LNCaP clone FGC (cell line): ENCODE data around the gene SCYGR7.

ENCODE experiments used
- DNase-seq: peaks from one replicate; pipeline ENCODE4 v3.0.0-alpha.2; 2011; ENCODE audit warnings: low read depth
- H3K4me3 ChIP-seq: 2 replicates; pipeline ENCODE4 v1.5.1; 2011; ENCODE audit warnings: mild to moderate bottlenecking, low read depth, low read length, control low read depth
- CTCF ChIP-seq: IDR thresholded peaks from 2 replicates; pipeline ENCODE4 v1.5.1; 2012; ENCODE audit warnings: mild to moderate bottlenecking; ENCODE audit not compliant: control insufficient read depth, insufficient read depth; ENCODE audit errors: extremely low read depth

Gene SCYGR7

GRCh38 chr2:227772197-227772661, 44.1 kb downstream of the SCYGR7 start:
- no peak for DNase-seq

GRCh38 chr2:227772932-227773331, 44.8 kb downstream of the SCYGR7 start:
- H3K4me3 ChIP-seq: no peak overlapping the region
- DNase-seq: no peak
- TF ChIP-seq CTCF: no peak

More at GRCh38 chr2:227772197-227772661, 44.1 kb downstream of the SCYGR7 start:
- H3K4me3 ChIP-seq: no peak overlapping the region
- no peak for TF ChIP-seq CTCF

- no peak overlapping the region for H3K4me3 ChIP-seq
- DNase-seq: no peak
- no peak; the same call in 1 of the 2 replicates for TF ChIP-seq CTCF
Measured at GRCh38 chr2:227774011-227774624, 46.0 kb downstream of the SCYGR7 start.

GRCh38 chr2:227774895-227775842, 47.0 kb downstream of the SCYGR7 start:
- no peak overlapping the region for H3K4me3 ChIP-seq
- no peak for TF ChIP-seq CTCF
- no peak for DNase-seq
